Erythroblast (primary cell): ENCODE results near the gene RPL13A.

Experiments
- GATA1 ChIP-seq: IDR thresholded peaks from 2 replicates; pipeline ENCODE4 v1.6.1; 2011; ENCODE audit warnings: low read depth, mild to moderate bottlenecking, control low read depth, low read length, moderate library complexity
- POLR2A ChIP-seq: IDR thresholded peaks from 2 replicates; pipeline ENCODE4 v1.6.1; 2011; ENCODE audit warnings: mild to moderate bottlenecking, low read length

DNA sequence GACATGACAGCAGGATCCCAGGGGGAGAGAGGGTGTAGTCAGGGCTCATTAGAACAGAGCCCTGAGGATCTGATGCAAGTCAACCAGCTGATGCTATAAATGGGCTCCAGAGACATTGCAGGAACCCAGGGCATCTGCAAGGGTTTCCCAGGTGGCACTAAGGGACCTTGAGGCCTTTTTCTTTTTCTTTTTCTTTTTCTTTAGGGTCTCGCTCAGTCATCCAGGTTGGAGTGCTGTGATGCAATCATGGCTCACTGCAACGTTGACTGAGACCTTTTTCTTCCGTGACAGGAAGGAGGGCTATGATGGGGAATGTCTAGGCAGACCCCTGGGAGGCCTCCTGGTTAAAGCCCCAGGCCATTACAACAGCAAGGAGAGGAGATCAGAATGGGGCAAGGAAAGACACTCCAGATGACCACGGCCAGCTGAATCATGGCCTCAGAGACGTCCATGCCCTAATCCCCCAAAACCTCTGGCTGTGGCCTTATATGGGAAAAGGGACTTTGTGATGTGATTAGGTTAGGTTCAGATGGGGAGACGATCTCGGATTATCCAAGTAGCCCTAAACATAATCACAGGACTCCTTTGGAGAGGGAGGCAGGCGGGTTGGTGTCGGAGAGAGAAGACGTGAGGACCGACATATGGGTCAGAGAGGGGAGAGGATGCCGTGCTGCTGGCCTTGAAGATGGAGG lies 20.5 kb downstream of the RPL13A start:
- TF ChIP-seq POLR2A, result no peak
- no peak for TF ChIP-seq GATA1
